Measurements from ENCODE around the gene NFU1. TPM values are rescaled to one million over a fixed set of nuclear protein-coding genes. Genes with fewer than 3 reads are reported as not detected.

The NFU1 gene
- total and polyA plus RNA-seq, 9 of the 15 experiments (the other 6 are each of a cell fraction or from before 2014, with no cell fraction given), result 33.3 to 61.8 (median 53.7) TPM

GRCh38 chr2:69386789-69387734 lies 50.2 kb downstream of the NFU1 start, which contains the start of gene GFPT1 (continued):
- TF ChIP-seq ZNF280A (IDR thresholded peaks at IDR 0.05; ENCODE audit: low read depth, partially characterized antibody) (no peak), ZEB2 (IDR thresholded peaks at IDR 0.05) (peak; percentile 50; the same call in 1 of the 2 replicates), BRD9 (IDR thresholded peaks at IDR 0.05; ENCODE audit: low read depth, partially characterized antibody) (peak; percentile 57), ATF6 (CRISPR knock-in tag; IDR thresholded peaks at IDR 0.05) (peak; percentile 38), PTBP1 (IDR thresholded peaks at IDR 0.05; ENCODE audit: low read depth, low read length) (no peak), HDGF (IDR thresholded peaks at IDR 0.05) (no peak), NFRKB (IDR thresholded peaks at IDR 0.05; ENCODE audit: low read depth) (peak; percentile 72; the same call in 1 of the 2 replicates), KLF6 (CRISPR knock-in tag; IDR thresholded peaks at IDR 0.05; ENCODE audit: borderline replicate concordance) (peak; percentile 65), NFATC3 (IDR thresholded peaks at IDR 0.05) (0 out of 2 replicates have a peak, but pooled peaks have one; percentile 25), FOS (IDR thresholded peaks at IDR 0.05; ENCODE audit: extremely low read depth, insufficient read length) (peak; percentile 49), ILF3 (IDR thresholded peaks at IDR 0.05; ENCODE audit: borderline replicate concordance) (peak; percentile 88; the same call in 1 of the 2 replicates), TEAD2 (tag; IDR thresholded peaks at IDR 0.05) (no peak), PKNOX1 (IDR thresholded peaks at IDR 0.05) (peak; percentile 96), HDAC1 (IDR thresholded peaks at IDR 0.05) (peak in 1 of 2 experiments; percentile 87; a peak in 2 of 4 replicates), ZNF395 (CRISPR knock-in tag; IDR thresholded peaks at IDR 0.05) (no peak), ZBTB7A (IDR thresholded peaks at IDR 0.05; ENCODE audit: borderline replicate concordance, control insufficient read depth, low read depth, low read length) (0 out of 2 replicates have a peak, but pooled peaks have one; percentile 61), HMGXB4 (CRISPR knock-in tag; IDR thresholded peaks at IDR 0.05) (peak; percentile 76; the same call in 1 of the 2 replicates)

All from K562 (cell line).